ENCODE results near the gene KSR2.
"Not testable (repeated sequence)": the region's sequence is repeated elsewhere in the genome, so short reads cannot be mapped to it uniquely, and the experiment has no call there.

KSR2 gene

GRCh38 chr12:117818400-117818799, 150.4 kb downstream of the KSR2 start:
- DNase-seq = no peak

DNA sequence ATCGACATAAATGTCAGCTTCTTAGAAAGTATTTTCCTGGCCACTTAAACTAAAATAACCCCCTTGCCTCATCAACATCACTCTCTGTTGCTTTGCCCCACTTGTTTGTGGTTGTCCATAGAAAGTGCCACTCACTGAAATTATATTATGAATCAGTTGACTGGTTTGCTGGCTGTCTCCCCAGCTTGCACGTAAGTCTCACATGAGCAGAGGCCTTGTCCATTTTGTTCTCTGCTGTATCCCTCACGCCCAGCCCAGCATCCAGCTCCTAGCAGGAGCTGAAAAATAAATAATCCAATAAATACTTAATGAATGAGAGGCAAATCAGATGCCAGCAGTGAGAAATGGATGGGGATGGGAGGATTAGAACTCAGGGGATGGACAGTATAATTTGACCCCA, 159.3 kb downstream of the KSR2 start:
- DNase-seq = no peak

GRCh38 chr12:117807946-117808345, 160.8 kb downstream of the KSR2 start:
- DNase-seq = no peak

DNA sequence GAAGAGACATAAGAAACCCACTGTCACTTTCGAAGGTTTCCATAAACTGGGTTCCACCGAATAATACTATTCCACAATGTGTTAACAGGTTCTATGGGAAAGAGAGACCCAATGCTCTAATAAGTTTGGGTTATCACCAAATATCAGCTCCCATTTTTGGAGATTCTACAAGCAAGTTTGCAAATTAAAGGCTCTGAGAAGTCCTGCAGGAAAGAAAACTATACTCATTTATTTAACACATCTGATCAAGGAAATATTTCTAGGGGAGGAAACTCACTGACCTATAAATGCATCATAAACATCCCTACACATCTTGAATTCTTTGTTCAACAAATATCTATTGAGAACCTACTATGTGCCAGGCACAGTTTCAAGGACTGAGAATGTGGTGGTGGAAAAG, 161.4 kb downstream of the KSR2 start:
- no peak for DNase-seq

DNA sequence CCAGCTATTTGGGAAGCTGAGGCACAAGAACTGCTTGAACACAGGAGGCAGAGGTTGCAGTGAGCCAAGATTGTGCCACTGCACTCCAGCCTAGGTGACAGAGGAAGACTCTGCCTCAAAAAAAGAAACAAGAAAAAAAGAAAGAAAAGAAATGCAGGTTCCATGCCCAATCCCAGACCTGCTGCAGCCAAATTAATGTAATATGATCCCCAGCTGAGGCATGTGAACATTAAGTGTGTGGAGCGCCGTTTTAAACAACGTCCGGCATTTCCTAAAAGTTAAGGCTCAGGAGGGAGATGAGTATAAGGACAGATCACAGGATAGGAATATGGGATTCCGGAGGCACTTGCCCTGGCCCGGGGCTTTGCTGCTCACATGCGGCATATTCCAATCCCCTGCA, 162.9 kb downstream of the KSR2 start:
- DNase-seq = no peak

DNA sequence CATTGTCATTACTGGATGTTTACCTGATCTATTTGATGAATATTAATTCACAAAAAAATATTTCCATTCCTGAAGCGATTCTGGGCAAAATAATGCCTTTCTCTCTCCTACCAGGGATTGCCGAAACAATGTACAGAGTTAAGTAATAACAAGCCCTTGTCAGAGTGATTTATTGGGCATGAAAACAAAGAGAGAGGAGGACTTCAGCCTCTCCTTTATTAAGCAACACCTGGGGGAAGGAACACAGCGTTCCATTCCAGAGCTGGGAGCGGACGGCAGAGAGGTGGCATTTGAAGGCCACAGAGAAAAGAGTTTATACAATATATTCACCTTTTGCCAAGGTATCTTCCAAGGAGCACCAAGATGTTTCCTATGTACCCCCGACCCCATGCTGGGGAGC, 165.8 kb downstream of the KSR2 start:
- no peak for DNase-seq

DNA sequence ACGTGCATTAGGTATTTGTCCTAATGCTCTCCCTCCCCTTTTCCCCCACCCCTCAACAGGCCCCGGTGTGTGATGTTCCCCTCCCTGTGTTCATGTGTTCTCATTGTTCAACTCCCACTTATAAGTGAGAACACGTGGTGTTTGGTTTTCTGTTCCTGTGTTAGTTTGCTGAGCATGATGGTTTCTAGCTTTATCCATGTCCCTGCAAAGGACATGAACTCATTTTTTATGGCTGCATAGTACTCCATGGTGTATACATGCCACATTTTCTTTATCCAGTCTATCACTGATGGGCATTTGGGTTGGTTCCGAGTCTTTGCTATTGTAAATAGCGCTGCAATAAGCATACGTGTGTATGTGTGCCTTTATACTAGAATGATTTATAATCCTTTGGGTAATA, 168.1 kb downstream of the KSR2 start:
- not testable (repeated sequence) for DNase-seq

DNA sequence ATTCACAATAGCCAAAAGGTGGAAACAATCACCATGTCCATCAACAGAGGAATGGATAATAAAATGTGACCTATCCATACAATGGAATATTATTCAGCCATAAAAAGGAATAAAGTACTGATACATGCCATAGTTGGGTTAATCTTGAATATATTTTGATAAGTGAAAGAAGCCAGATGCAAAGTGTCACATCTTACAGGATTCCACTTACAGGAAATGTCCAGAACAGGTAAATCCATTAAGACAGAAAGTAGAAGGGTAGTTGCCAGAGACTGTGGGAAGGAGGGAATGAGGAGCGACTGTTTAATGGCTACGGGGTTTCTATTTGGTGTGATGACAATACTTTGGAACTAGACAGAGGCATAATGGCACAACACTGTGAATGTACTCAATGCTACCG, 171.6 kb downstream of the KSR2 start:
- no peak for DNase-seq

DNA sequence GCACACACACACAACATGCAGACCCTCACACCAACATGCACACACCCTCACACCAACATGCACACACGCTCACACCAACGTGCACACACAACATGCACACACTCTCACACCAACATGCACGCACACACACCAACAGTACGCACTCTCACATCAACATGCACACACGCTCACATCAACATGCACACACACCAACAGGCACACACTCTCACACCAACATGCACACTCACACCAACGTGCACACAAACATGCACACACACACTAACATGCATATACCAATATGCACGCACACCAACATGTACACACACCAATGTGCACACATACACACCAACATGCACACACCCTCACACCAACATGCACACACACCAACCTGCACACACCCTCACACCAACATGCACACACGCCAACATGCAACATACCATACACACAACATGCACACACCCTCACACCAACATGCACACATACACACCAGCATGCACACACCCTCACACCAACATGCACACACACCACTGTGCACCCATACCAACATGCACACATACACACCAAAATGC, 175.8 kb downstream of the KSR2 start:
- DNase-seq = no peak

- no peak for DNase-seq
Measured at GRCh38 chr12:117792471-117792870, 176.3 kb downstream of the KSR2 start.

DNA sequence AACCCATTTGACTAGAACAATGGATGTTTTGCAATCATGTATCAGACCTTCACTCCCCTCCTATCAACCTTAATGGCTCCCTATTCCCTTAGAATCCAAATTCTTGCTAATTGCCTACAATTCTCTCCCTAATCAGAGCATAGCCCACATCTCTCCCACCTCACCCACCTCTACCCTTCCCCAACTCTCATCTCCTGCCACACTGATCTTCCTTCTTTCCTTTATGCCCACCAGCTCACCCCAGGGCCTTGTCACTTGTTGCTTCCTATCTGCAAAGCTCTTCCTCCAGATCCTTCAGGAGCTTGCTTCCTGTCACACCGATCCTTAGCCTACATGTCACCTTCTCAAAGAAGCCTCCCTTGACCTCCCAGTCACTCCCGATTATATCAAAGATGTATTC, 177.8 kb downstream of the KSR2 start:
- DNase-seq = no peak

DNA sequence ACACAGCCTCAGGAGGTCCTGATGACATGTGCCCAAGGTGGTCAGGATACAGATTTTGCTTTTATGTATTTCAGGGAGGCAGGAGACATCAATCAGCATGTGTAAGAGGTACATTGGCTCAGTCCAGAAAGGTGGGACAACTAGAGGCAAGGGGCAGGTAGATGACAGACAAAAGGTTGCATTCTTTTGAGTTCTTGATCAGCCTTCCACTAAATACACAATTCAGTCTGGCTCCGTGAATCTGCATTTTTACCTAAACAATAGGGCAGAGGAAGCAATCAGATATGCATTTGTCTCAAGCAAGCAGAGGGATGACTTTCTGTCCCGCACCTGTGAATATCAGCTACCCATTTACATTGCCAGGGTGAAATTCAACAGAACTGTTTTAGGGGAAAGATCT, 178.6 kb downstream of the KSR2 start:
- no peak for DNase-seq

GRCh38 chr12:117789195-117789912, 179.4 kb downstream of the KSR2 start:
- no peak for DNase-seq

DNA sequence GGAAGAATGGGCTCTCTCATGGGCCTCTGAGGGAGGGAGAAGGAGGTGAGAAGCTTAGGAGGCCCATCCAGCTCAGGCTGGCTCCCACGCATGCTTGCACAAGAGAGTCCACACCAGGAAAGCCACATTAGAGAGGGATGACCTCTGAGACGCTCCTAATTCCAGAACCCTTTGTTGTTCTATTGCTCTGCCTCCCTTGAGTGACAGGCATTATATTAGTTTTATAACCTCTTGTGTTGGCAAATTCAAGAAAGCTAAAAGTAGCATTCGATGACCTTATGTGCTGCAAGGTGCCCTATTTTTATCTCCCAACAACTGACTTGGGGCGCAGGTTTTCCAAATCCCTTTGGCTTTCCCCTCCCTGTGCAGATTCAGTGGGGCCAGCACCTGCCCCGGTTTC, 190.1 kb downstream of the KSR2 start:
- DNase-seq = no peak

- no peak for DNase-seq
Measured at GRCh38 chr12:117774941-117775775, 193.6 kb downstream of the KSR2 start.

DNA sequence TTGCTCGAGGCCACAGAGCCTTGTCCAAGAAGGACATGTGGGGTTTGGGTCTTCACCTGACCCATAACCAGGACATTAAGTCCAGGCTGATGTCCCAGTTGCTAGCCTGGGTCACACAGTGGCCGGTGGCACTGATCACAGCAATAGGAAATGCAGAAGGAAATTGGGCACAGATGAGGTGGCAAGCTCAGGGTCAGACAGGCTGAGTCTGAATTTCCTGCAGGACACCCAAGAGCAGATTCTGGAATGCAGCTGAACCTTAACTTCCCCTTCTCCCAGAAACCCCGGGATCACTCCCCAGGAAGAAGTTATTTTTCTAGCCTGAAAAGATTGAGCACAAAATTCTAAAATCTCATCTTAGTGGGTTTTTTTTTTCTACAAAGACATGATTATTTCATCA, 199.9 kb downstream of the KSR2 start:
- no peak for DNase-seq

DNA sequence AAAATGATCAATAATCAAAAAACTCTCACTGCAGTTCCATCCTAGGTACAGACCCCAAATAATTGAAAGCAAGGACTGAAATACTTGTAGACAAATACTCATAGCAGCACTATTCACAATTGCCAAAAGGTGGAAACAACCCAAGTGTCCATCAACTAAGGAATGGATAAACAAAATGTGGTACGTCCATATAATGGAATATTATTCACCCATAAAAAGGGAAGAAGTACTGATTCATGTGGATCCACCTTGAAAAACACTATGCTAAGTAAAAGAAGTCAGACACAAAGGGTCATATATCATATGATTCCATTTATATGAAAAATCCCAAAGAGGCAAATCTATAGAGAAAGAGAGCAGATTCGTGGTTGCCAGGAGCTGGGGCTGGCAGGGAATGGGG, 202.8 kb downstream of the KSR2 start:
- no peak for DNase-seq

- no peak for DNase-seq
Measured at GRCh38 chr12:117762143-117762542, 206.6 kb downstream of the KSR2 start.

DNA sequence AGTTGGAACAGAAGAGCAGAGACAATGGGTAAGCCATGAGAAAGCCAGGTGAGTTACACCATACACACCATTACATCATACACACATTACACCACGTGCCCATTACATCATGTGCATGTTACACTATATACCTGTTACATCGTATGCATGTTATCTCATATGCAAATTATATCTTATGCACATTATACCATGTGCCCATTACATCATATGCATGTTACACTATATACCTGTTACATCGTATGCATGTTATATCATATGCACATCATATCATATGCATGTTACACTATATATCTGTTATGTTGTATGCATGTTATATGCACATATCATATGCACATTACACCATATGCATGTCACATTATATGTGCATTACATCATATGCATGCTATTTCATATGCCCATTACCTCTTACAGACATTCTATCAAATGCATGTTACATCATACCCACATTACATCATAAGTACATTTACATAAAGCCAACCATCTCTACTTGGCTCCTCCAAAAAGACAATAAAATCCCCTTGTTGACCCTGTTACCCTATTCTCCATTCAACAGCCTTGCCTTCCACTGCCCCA, 207.2 kb downstream of the KSR2 start:
- no peak for DNase-seq

DNA sequence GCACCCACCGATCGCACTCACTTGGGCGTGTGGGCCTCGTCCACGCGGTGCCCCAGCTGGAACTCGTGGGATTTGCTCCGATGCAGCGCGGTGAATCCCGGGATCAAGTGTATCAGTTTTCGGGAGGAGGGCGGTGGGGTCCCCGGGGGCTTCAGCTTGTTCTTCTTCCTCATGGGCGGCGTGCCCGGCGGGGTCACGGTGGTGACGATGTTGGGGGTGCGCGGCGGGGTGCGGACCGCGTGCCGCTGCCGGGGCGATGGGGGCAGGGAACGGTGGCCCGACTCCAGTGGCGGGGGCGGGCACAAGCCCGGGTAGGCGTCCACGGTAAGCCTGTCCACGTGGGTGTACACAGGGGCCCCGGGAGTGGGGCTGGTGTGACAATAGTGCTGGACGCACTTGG, 207.8 kb downstream of the KSR2 start:
- DNase-seq = no peak

- no peak for DNase-seq
Measured at GRCh38 chr12:117750657-117751056, 218.1 kb downstream of the KSR2 start.

GRCh38 chr12:117749431-117749830, 219.4 kb downstream of the KSR2 start:
- no peak for DNase-seq

DNA sequence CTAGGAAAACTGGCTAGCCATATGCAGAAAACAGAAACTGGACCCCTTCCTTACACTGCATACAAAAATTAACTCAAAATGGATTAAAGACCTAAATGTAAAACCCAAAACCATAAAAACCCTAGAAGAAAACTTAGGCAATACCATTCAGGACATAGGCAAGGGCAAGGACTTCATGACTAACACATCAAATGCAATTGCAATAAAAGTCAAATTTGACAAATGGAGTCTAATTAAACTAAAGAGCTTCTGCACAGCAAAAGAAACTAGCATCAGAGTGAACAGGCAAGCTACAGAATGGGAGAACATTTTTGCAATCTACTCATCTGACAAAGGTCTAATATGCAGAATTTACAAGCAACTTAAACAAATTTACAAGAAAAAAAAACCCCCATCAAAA, 222.4 kb downstream of the KSR2 start:
- DNase-seq = not testable (repeated sequence)

DNA sequence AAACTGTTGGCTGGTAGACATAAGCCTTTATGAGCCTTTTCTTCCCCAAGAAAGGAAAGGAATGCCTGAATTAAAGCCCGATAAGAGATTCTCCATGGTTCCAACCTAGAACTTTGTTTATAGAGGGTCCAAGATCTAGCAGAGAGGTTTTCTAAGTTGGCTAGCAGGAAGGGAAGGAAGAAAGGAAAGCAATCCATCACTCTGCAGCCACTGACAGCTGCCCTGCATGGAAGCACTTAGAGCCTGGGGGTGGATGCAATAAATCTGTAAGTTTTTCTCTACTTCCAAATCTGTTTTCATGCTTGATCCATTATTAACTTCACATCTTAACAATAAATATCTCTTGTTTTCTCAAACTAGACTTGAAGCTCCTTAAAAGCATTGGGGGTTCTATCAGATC, 224.4 kb downstream of the KSR2 start:
- no peak for DNase-seq

Measured in activated gamma-delta T cell treated with Interleukin-2 at 50 U/mL for 16 hours (primary cell).